PC-9 (cell line): ENCODE results near the gene SPATS1.

Experiments
- CTCF ChIP-seq: fragments of 200-600 bp; sonication (generic); conservative IDR thresholded peaks from 2 replicates; pipeline ENCODE4 v1.6.1; 2017; ENCODE audit warnings: mixed run types, antibody characterized with exemption, mild to moderate bottlenecking, moderate library complexity
- EZH2 ChIP-seq: fragments of 200-600 bp; sonication (generic); IDR thresholded peaks from 2 replicates; pipeline ENCODE4 v1.8.0; 2017; ENCODE audit warnings: antibody characterized with exemption, low read depth

GRCh38 chr6:44294832-44295791 lies 47.3 kb upstream of the SPATS1 start:
- no peak for TF ChIP-seq CTCF
- TF ChIP-seq EZH2: no peak
